ENCODE measurements around the gene NTNG1. TPM values are rescaled to one million over a fixed set of nuclear protein-coding genes. Genes with fewer than 3 reads are reported as not detected.

Gene NTNG1
- total RNA-seq, 4 donors from 2014 or later: 0.20 to 3.0 (median 1.0) TPM

DNA sequence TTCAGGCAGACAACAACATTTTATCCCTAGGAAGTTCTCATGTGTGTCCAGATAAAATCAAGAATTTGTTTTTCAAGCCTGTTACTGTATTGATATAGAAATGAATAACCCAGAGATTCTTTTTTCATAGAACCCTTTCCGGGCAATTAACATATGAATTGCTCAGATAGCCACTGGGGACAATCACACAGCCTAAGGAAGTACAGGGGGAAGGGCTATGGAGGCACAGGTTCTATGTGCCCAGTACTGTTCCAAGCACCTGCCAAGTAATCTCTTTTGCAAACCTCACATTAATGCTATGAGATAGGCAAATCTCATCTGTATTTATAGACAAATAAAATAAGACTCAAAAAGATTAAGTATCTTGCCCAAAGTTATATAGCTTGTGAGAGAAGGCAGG lies 84.9 kb downstream of the NTNG1 start:
- no peaks in the 10 kb centered on the region for H3K27me3 ChIP-seq
- 89% methylated on average over 1 of the region's 1 CpG; no CpG with 5 or more reads in 1 of the 2 donors for WGBS, 2 donors (ENCODE audit: low coverage in 1 of 2)
- ATAC-seq: no peak
- no peaks in the 10 kb centered on the region for H3K4me1 ChIP-seq
- H3K9me3 ChIP-seq: no peaks in the 10 kb centered on the region
- no peaks in the 10 kb centered on the region for H3K36me3 ChIP-seq
- TF ChIP-seq EP300 (IDR thresholded peaks at IDR 0.05) (no peak), POLR2AphosphoS5 (IDR thresholded peaks at IDR 0.05) (no peak), POLR2A (IDR thresholded peaks at IDR 0.05) (no peak)
- TF ChIP-seq, protein P1, sequence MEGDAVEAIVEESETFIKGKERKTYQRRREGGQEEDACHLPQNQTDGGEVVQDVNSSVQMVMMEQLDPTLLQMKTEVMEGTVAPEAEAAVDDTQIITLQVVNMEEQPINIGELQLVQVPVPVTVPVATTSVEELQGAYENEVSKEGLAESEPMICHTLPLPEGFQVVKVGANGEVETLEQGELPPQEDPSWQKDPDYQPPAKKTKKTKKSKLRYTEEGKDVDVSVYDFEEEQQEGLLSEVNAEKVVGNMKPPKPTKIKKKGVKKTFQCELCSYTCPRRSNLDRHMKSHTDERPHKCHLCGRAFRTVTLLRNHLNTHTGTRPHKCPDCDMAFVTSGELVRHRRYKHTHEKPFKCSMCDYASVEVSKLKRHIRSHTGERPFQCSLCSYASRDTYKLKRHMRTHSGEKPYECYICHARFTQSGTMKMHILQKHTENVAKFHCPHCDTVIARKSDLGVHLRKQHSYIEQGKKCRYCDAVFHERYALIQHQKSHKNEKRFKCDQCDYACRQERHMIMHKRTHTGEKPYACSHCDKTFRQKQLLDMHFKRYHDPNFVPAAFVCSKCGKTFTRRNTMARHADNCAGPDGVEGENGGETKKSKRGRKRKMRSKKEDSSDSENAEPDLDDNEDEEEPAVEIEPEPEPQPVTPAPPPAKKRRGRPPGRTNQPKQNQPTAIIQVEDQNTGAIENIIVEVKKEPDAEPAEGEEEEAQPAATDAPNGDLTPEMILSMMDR (IDR thresholded peaks at IDR 0.05): no peak
- no peak overlapping the region for H3K4me3 ChIP-seq
- H3K27ac ChIP-seq: no peak overlapping the region

DNA sequence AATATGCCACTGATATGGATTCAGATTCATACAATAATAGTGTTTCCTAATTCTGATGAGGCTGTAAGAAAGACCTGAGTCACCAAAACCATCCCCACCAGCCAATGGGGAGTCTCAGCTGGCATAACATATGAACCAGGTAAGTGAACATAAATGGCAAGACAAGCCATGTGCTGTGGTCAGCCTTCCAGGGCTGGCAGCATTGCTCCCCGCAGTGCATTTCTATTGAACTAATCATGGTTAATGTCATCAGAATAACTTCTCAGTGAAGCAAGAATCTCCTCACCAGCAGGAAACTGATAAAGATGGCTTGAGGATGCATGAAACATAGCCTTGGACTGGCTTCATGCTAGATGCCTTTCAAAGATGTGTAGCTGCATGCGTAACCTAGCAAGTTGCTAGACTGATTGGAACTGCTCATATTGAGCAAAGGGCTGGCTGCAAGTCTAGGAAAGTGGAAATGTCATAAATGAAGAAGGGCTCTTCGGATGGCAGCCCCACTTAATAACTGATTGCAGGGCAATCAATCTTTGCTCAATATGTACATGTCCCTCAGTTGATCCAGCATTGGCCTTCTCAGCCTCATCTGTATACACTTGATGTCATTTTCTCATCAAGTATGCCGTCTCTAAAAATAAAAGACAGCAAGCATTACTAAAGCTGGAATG lies 88.0 kb downstream of the NTNG1 start:
- Histone ChIP-seq H3K27ac (no peak overlapping the region), H3K4me3 (no peak overlapping the region), H3K9me3 (no peaks in the 10 kb centered on the region), H3K4me1 (no peaks in the 10 kb centered on the region), H3K36me3 (no peaks in the 10 kb centered on the region), H3K27me3 (no peaks in the 10 kb centered on the region)
- no peak for TF ChIP-seq POLR2AphosphoS5 (IDR thresholded peaks at IDR 0.05)
- TF ChIP-seq, protein P1 (IDR thresholded peaks at IDR 0.05): no peak
- TF ChIP-seq EP300 (IDR thresholded peaks at IDR 0.05): no peak
- no peak for ATAC-seq
- 46 to 70% methylated on average over 3 to 4 of the region's 4 CpGs for WGBS, 2 donors (ENCODE audit: low coverage in 1 of 2)

DNA sequence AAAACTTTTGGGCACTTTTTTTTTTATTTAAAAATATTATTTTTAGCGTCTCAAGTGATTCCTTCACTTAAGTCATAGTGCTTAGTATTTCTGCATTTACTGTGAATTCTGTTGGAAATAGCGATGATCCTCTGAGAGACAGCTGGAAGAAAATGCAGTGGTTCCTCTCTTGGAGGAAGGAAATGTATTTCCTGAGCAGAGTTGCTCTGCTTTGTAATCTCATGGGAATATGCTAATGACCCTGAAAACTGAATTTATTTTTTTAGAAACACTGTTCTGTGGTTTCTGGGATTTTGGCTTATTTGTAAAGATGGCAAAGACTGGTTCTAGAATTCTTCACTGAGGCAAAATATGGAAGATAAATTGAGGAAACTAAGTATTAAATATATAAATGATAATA lies 88.9 kb downstream of the NTNG1 start:
- H3K9me3 ChIP-seq: no peaks in the 10 kb centered on the region
- no peak for ATAC-seq
- no peaks in the 10 kb centered on the region for H3K36me3 ChIP-seq
- no peak overlapping the region for H3K27ac ChIP-seq
- 45 to 59% methylated on average over 2 of the region's 2 CpGs for WGBS, 2 donors (ENCODE audit: low coverage in 1 of 2)
- no peaks in the 10 kb centered on the region for H3K4me1 ChIP-seq
- no peaks in the 10 kb centered on the region for H3K27me3 ChIP-seq
- H3K4me3 ChIP-seq: no peak overlapping the region
- TF ChIP-seq, protein P1 (IDR thresholded peaks at IDR 0.05): no peak
- TF ChIP-seq POLR2AphosphoS5 (IDR thresholded peaks at IDR 0.05): no peak
- no peak for TF ChIP-seq EP300 (IDR thresholded peaks at IDR 0.05)
- TF ChIP-seq POLR2A (IDR thresholded peaks at IDR 0.05): no peak

DNA sequence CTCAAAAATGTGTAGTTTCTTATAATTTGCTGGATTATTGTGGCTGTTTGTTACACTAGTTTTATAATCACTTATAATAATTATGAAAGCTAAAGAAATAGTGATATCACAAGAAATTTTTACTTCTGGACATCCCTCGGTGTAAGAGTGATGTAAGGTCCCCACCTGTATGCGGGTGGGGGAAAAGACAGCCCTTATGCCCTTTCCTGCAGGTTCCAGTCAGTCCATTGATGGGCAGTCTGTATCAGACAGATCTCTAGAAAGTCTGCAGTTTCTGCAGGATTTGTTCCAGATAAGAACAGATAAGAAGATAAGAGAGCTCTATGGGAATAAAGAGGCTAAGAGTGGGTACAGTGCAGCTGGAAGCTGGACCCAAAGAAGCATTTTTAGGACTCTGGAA lies 89.3 kb downstream of the NTNG1 start:
- no peak for TF ChIP-seq EP300 (IDR thresholded peaks at IDR 0.05)
- no peak for TF ChIP-seq POLR2AphosphoS5 (IDR thresholded peaks at IDR 0.05)
- TF ChIP-seq POLR2A (IDR thresholded peaks at IDR 0.05): no peak
- TF ChIP-seq, protein P1 (IDR thresholded peaks at IDR 0.05): no peak
- no peaks in the 10 kb centered on the region for H3K4me1 ChIP-seq
- no peak for ATAC-seq

DNA sequence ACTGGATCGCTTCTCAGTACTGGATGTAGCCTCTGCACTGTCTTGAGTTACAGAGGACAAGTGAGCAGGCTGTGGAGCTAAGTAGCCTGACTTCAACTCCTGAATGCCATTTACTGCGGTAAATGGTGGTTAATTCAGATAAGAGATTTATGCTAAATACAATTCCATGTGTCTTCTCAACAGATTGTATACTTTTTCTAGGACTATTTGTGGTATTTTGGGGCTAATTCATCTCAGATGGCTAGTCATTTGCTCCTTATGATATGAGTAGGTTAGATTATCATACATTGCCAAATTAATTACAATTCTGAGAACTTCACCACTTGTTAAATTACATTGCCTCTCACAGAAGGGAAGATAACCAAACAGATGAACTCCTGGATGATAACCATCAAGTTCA lies 90.5 kb downstream of the NTNG1 start:
- 88% methylated on average over 1 to 2 of the region's 2 CpGs for WGBS, 2 donors (ENCODE audit: low coverage in 1 of 2)
- Histone ChIP-seq H3K27me3 (no peaks in the 10 kb centered on the region), H3K4me3 (no peak overlapping the region), H3K36me3 (no peaks in the 10 kb centered on the region), H3K4me1 (no peaks in the 10 kb centered on the region), H3K9me3 (peaks cover 0 to 1% (median 0%) of the 10 kb centered on the region in 3 donors), H3K27ac (no peak overlapping the region)
- ATAC-seq: no peak
- TF ChIP-seq, protein P1 (IDR thresholded peaks at IDR 0.05): no peak
- no peak for TF ChIP-seq POLR2A (IDR thresholded peaks at IDR 0.05)
- TF ChIP-seq POLR2AphosphoS5 (IDR thresholded peaks at IDR 0.05): no peak
- no peak for TF ChIP-seq EP300 (IDR thresholded peaks at IDR 0.05)

More for the DNA sequence above, 89.3 kb downstream of the NTNG1 start:
- Histone ChIP-seq H3K4me3 (no peak overlapping the region), H3K9me3 (no peaks in the 10 kb centered on the region), H3K27ac (no peak overlapping the region), H3K36me3 (no peaks in the 10 kb centered on the region), H3K27me3 (no peaks in the 10 kb centered on the region)
- WGBS, 2 donors (ENCODE audit: low coverage in 1 of 2): 70 to 86% methylated on average over 2 of the region's 2 CpGs
